Activated CD8-positive, alpha-beta memory T cell treated with anti-CD3 and anti-CD28 coated beads for 48 hours (primary cell): Measurements from ENCODE around the gene ERICH2.

Experiments used
- DNase-seq, 3 experiments: peaks; one replicate each; pipeline ENCODE4 v3.0.0-alpha.2; 2020; ENCODE audit warnings: low read depth in 2 of 3, low spot score in 2 of 3

Gene ERICH2

GRCh38 chr2:170763232-170763631, 6.9 kb upstream of the ERICH2 start:
- DNase-seq = no peak

GRCh38 chr2:170764880-170765261, 5.3 kb upstream of the ERICH2 start:
- no peak for DNase-seq

GRCh38 chr2:170766693-170767092, 3.5 kb upstream of the ERICH2 start:
- no peak for DNase-seq

- DNase-seq = peak; percentile 30 to 59 (median 37)
Measured at GRCh38 chr2:170770606-170771420, 635 bp downstream of the ERICH2 start.

- DNase-seq = no peak
Measured at GRCh38 chr2:170771421-170771937, 1.3 kb downstream of the ERICH2 start.

- DNase-seq = no peak
Measured at GRCh38 chr2:170772295-170772694, 2.1 kb downstream of the ERICH2 start.

GRCh38 chr2:170774074-170774473, 3.9 kb downstream of the ERICH2 start:
- DNase-seq = no peak

- DNase-seq = no peak
Measured at GRCh38 chr2:170778900-170779299, 8.7 kb downstream of the ERICH2 start.

GRCh38 chr2:170779304-170779703, 9.1 kb downstream of the ERICH2 start:
- DNase-seq = no peak

- no peak for DNase-seq
Measured at GRCh38 chr2:170782673-170783072, 12.5 kb downstream of the ERICH2 start.

- no peak for DNase-seq
Measured at GRCh38 chr2:170783549-170783948, 13.4 kb downstream of the ERICH2 start.

- DNase-seq = no peak
Measured at GRCh38 chr2:170798996-170799395, 28.8 kb downstream of the ERICH2 start.

GRCh38 chr2:170806548-170806947, 36.4 kb downstream of the ERICH2 start:
- DNase-seq = no peak

- DNase-seq = no peak
Measured at GRCh38 chr2:170812710-170813600, 42.8 kb downstream of the ERICH2 start.

- DNase-seq = no peak
Measured at GRCh38 chr2:170813611-170814532, 43.7 kb downstream of the ERICH2 start.

- no peak for DNase-seq
Measured at GRCh38 chr2:170814533-170815230, 44.5 kb downstream of the ERICH2 start.

- no peak for DNase-seq
Measured at GRCh38 chr2:170815311-170815710, 45.1 kb downstream of the ERICH2 start.

- DNase-seq = peak in 1 of 3 experiments; percentile 40
Measured at GRCh38 chr2:170815746-170816503, 45.7 kb downstream of the ERICH2 start.

- peak in 1 of 3 experiments; percentile 42 for DNase-seq
Measured at GRCh38 chr2:170816504-170817092, 46.4 kb downstream of the ERICH2 start, which contains the start of gene GAD1. GAD1 (plus strand) TSS chr2:170816887; CDS start chr2:170818592, 1,705 bp downstream.
